Central memory CD8-positive, alpha-beta T cell (primary cell): ENCODE results near the gene RPS15.
A peak's percentile ranks its signal among the peaks of the same experiment; 100 is the strongest.

Experiments
- ATAC-seq: fragments of 150-1000 bp; cut with Tn5 transposase; replicated peaks from 2 replicates; pipeline ENCODE4 v1.10.0; 2022; ENCODE audit warnings: mild to moderate bottlenecking, moderate FRiP score, moderate number of reproducible peaks; ENCODE audit not compliant: poor library complexity, severe bottlenecking; ENCODE audit errors: extremely low read depth
- DNase-seq, 2 donors: peaks; one replicate each; pipeline ENCODE4 v3.0.0; 2021; ENCODE audit warnings: low spot score in 2 of 2
- H3K27ac Mint-ChIP-seq: one replicate; pipeline ENCODE4 v1.8.0; 2022; ENCODE audit warnings: low read depth, mild to moderate bottlenecking, moderate library complexity, mixed read lengths
- H3K27me3 Mint-ChIP-seq: one replicate; pipeline ENCODE4 v1.8.0; 2022; ENCODE audit warnings: mixed read lengths
- H3K36me3 Mint-ChIP-seq: one replicate; pipeline ENCODE4 v1.8.0; 2022; ENCODE audit warnings: mild to moderate bottlenecking, moderate library complexity, mixed read lengths; ENCODE audit not compliant: insufficient read depth
- H3K4me1 Mint-ChIP-seq: one replicate; pipeline ENCODE4 v1.8.0; 2022; ENCODE audit warnings: mixed read lengths
- H3K4me3 Mint-ChIP-seq: one replicate; pipeline ENCODE4 v1.8.0; 2022; ENCODE audit warnings: mild to moderate bottlenecking, moderate library complexity, mixed read lengths
- H3K9me3 Mint-ChIP-seq: one replicate; pipeline ENCODE4 v1.8.0; 2022; ENCODE audit warnings: mixed read lengths

RPS15 gene

GRCh38 chr19:1457892-1458291, 19.7 kb downstream of the RPS15 start:
- Mint-ChIP-seq H3K27ac (no peak overlapping the region), H3K4me1 (peaks cover 16% of the 10 kb centered on the region), H3K36me3 (peaks cover 12% of the 10 kb centered on the region), H3K27me3 (peaks cover 30% of the 10 kb centered on the region), H3K9me3 (no peaks in the 10 kb centered on the region), H3K4me3 (no peak overlapping the region)
- DNase-seq, result no peak
- ATAC-seq, result no peak

- Mint-ChIP-seq H3K27me3 (peaks cover 16% of the 10 kb centered on the region), H3K4me1 (peaks cover 12% of the 10 kb centered on the region), H3K27ac (no peak overlapping the region), H3K9me3 (no peaks in the 10 kb centered on the region), H3K36me3 (peaks cover 12% of the 10 kb centered on the region), H3K4me3 (no peak overlapping the region)
- DNase-seq (no peak), ATAC-seq (no peak)
Measured at GRCh38 chr19:1459479-1459878, 21.3 kb downstream of the RPS15 start.

- no peak for ATAC-seq
- H3K27ac Mint-ChIP-seq, result no peak overlapping the region
- no peak for DNase-seq
- H3K4me3 Mint-ChIP-seq, result no peak overlapping the region
- peaks cover 7% of the 10 kb centered on the region for H3K27me3 Mint-ChIP-seq
- no peaks in the 10 kb centered on the region for H3K9me3 Mint-ChIP-seq
- peaks cover 6% of the 10 kb centered on the region for H3K4me1 Mint-ChIP-seq
- peaks cover 12% of the 10 kb centered on the region for H3K36me3 Mint-ChIP-seq
Measured at GRCh38 chr19:1460033-1460995, 22.1 kb downstream of the RPS15 start.

- no peak overlapping the region for H3K27ac Mint-ChIP-seq
- no peaks in the 10 kb centered on the region for H3K27me3 Mint-ChIP-seq
- H3K4me1 Mint-ChIP-seq, result no peaks in the 10 kb centered on the region
- peaks cover 7% of the 10 kb centered on the region for H3K36me3 Mint-ChIP-seq
- no peak for ATAC-seq
- no peak for DNase-seq
- no peaks in the 10 kb centered on the region for H3K9me3 Mint-ChIP-seq
- no peak overlapping the region for H3K4me3 Mint-ChIP-seq
Measured at GRCh38 chr19:1461862-1462261, 23.7 kb downstream of the RPS15 start.

GRCh38 chr19:1465191-1466016, 27.2 kb downstream of the RPS15 start:
- ATAC-seq (no peak), DNase-seq (no peak)
- Mint-ChIP-seq H3K4me1 (no peaks in the 10 kb centered on the region), H3K36me3 (peaks cover 4% of the 10 kb centered on the region), H3K9me3 (no peaks in the 10 kb centered on the region), H3K27ac (no peak overlapping the region), H3K27me3 (no peaks in the 10 kb centered on the region), H3K4me3 (no peak overlapping the region)

GRCh38 chr19:1466018-1466460, 27.8 kb downstream of the RPS15 start:
- Mint-ChIP-seq H3K27ac (no peak overlapping the region), H3K4me1 (peaks cover 1% of the 10 kb centered on the region), H3K36me3 (peaks cover 4% of the 10 kb centered on the region), H3K4me3 (no peak overlapping the region), H3K27me3 (no peaks in the 10 kb centered on the region), H3K9me3 (no peaks in the 10 kb centered on the region)
- no peak for ATAC-seq
- DNase-seq, result no peak

- H3K27me3 Mint-ChIP-seq, result no peaks in the 10 kb centered on the region
- no peak overlapping the region for H3K27ac Mint-ChIP-seq
- ATAC-seq, result no peak
- H3K36me3 Mint-ChIP-seq, result peaks cover 4% of the 10 kb centered on the region
- H3K9me3 Mint-ChIP-seq, result no peaks in the 10 kb centered on the region
- peaks cover 5% of the 10 kb centered on the region for H3K4me1 Mint-ChIP-seq
- DNase-seq, result no peak
- H3K4me3 Mint-ChIP-seq, result no peak overlapping the region
Measured at GRCh38 chr19:1466461-1467214, 28.4 kb downstream of the RPS15 start.

- H3K27ac Mint-ChIP-seq, result no peak overlapping the region
Measured at GRCh38 chr19:1467215-1467489, 29.0 kb downstream of the RPS15 start.

GRCh38 chr19:1467490-1468273, 29.5 kb downstream of the RPS15 start:
- ATAC-seq, result no peak

More at GRCh38 chr19:1467215-1467489, 29.0 kb downstream of the RPS15 start:
- ATAC-seq (no peak), DNase-seq (no peak)
- H3K27me3 Mint-ChIP-seq, result no peaks in the 10 kb centered on the region
- H3K4me1 Mint-ChIP-seq, result peaks cover 5% of the 10 kb centered on the region
- peaks cover 4% of the 10 kb centered on the region for H3K36me3 Mint-ChIP-seq
- no peaks in the 10 kb centered on the region for H3K9me3 Mint-ChIP-seq
- no peak overlapping the region for H3K4me3 Mint-ChIP-seq

GRCh38 chr19:1468274-1468820, 30.2 kb downstream of the RPS15 start:
- no peaks in the 10 kb centered on the region for H3K27me3 Mint-ChIP-seq
- peaks cover 2% of the 10 kb centered on the region for H3K36me3 Mint-ChIP-seq
- ATAC-seq (no peak), DNase-seq (no peak)
- H3K4me1 Mint-ChIP-seq, result peaks cover 10% of the 10 kb centered on the region
- H3K9me3 Mint-ChIP-seq, result no peaks in the 10 kb centered on the region
- peak overlapping the region; percentile 46 for H3K4me3 Mint-ChIP-seq
- H3K27ac Mint-ChIP-seq, result no peak overlapping the region

More at GRCh38 chr19:1467490-1468273, 29.5 kb downstream of the RPS15 start:
- H3K36me3 Mint-ChIP-seq, result peaks cover 2% of the 10 kb centered on the region
- peaks cover 5% of the 10 kb centered on the region for H3K4me1 Mint-ChIP-seq
- H3K4me3 Mint-ChIP-seq, result no peak overlapping the region
- no peak overlapping the region for H3K27ac Mint-ChIP-seq
- no peaks in the 10 kb centered on the region for H3K9me3 Mint-ChIP-seq
- no peak for DNase-seq
- H3K27me3 Mint-ChIP-seq, result no peaks in the 10 kb centered on the region

GRCh38 chr19:1468821-1469254, 30.6 kb downstream of the RPS15 start:
- Mint-ChIP-seq H3K27me3 (no peaks in the 10 kb centered on the region), H3K4me1 (peaks cover 12% of the 10 kb centered on the region), H3K4me3 (peak overlapping the region; percentile 46), H3K36me3 (peaks cover 2% of the 10 kb centered on the region), H3K27ac (no peak overlapping the region), H3K9me3 (no peaks in the 10 kb centered on the region)
- no peak for ATAC-seq
- DNase-seq, result no peak
